ENCODE measurements around the gene NFIA.

The NFIA gene

DNA sequence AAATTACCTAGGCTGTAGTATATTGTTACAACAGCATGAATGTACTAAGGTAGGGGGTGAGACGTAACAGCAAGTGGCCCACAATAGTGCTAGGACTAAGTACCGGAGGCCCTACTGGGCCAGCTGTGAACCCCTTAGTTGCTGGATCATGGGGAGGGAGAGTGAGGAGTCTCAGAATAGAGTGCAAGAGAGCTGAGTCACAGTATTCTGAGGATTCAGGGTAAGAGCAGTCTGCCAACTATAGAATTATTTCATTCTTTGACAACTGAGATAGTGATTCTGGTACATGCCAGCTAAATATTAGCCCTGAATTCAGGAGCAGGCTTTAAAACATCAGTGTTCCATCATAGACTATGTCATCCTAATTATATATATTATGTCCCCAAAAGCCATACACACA lies 423.9 kb downstream of the NFIA start:
- Histone ChIP-seq H3K4me3 (no peak overlapping the region), H3K27ac (no peak overlapping the region)

DNA sequence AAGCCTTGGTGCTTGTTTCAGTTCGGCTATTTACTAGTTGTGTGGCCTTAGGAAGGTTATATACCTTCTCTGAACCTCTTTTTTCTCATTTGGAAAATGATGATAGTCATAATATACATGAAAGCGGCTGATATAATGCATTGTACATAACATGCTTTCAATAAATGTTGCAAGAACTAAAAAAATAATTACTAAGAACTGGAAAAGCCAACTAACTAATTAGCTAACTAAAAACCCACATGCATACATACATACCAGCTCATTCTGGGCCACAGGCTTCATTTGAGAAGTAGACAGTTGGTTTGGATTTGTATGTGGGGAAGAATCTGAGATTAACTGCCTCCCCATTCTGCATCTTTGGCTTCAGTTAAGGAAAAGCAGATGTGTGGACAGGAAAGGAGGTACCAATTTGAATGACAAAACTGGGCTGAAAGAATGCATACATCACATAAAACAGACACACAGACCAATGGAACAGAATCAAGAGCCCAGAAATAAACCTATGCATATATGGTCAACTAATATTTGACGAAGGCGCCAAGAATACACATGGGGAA lies 424.7 kb downstream of the NFIA start:
- Histone ChIP-seq H3K27ac (no peak overlapping the region), H3K4me3 (no peak overlapping the region)
